CD14-positive monocyte (primary cell): ENCODE measurements around the gene STARD3. TPM values are rescaled to one million over a fixed set of nuclear protein-coding genes. Genes with fewer than 3 reads are reported as not detected.

Source experiments
- DNase-seq, 3 donors: peaks; one replicate each; pipeline ENCODE4 v3.0.0-alpha.2; 2011 to 2022
- H2AFZ ChIP-seq: 2 replicates; pipeline ENCODE4 v1.6.0; 2012; ENCODE audit warnings: mild to moderate bottlenecking, low read depth, low read length, inconsistent platforms; ENCODE audit not compliant: insufficient read depth, poor library complexity, severe bottlenecking
- H3K27ac ChIP-seq, 2 donors: 1 replicate in 1 of 2; 2 replicates in 1 of 2; pipeline ENCODE4 v1.5.1; 2012 to 2013; ENCODE audit warnings: low read length in 2 of 2, control low read depth in 1 of 2, inconsistent platforms in 1 of 2, low read depth in 1 of 2, mild to moderate bottlenecking in 1 of 2
- H3K27me3 ChIP-seq, 2 donors: one replicate each; pipeline versions ENCODE4 v1.6.0 to v1.6.1; 2011 to 2013; ENCODE audit warnings: low read length in 2 of 2; ENCODE audit not compliant: control insufficient read depth in 2 of 2, insufficient read depth in 2 of 2
- H3K36me3 ChIP-seq, 2 donors: replicated peaks in 1 of 2; 1 replicate in 1 of 2; 2 replicates in 1 of 2; pipeline versions ENCODE4 v1.5.1 to v1.6.1; 2012 to 2013; ENCODE audit warnings: low read length in 2 of 2, control low read depth in 1 of 2, inconsistent platforms in 1 of 2, mild to moderate bottlenecking in 1 of 2; ENCODE audit not compliant: insufficient read depth in 2 of 2, control insufficient read depth in 1 of 2
- H3K4me1 ChIP-seq, 2 donors: 1 replicate in 1 of 2; 2 replicates in 1 of 2; pipeline versions ENCODE4 v1.5.1 to v1.6.1; 2012 to 2013; ENCODE audit warnings: low read length in 2 of 2, control low read depth in 1 of 2, inconsistent platforms in 1 of 2, mild to moderate bottlenecking in 1 of 2, moderate library complexity in 1 of 2; ENCODE audit not compliant: insufficient read depth in 2 of 2, control insufficient read depth in 1 of 2
- H3K4me2 ChIP-seq: replicated peaks from 2 replicates; pipeline ENCODE3; 2012; ENCODE audit warnings: low read length, moderate library complexity, mild to moderate bottlenecking; ENCODE audit not compliant: poor library complexity, severe bottlenecking; ENCODE audit errors: extremely low read depth
- H3K4me3 ChIP-seq, 3 experiments: fragments of 200-600 bp in 1 of 3; sonication (generic) in 1 of 3; replicated peaks in 1 of 3; 1 replicate in 2 of 3; 2 replicates in 1 of 3; pipeline ENCODE4 v1.5.1; 2011 to 2013; ENCODE audit warnings: low read length in 3 of 3, mild to moderate bottlenecking in 3 of 3, control low read depth in 2 of 3, low read depth in 2 of 3, inconsistent platforms in 1 of 3, moderate library complexity in 1 of 3
- H3K79me2 ChIP-seq: 2 replicates; pipeline ENCODE4 v1.6.0; 2012; ENCODE audit warnings: mild to moderate bottlenecking, control low read depth, inconsistent platforms, low read length, moderate library complexity; ENCODE audit not compliant: insufficient read depth
- H3K9ac ChIP-seq: 2 replicates; pipeline ENCODE4 v1.6.0; 2017; ENCODE audit warnings: low read length, mild to moderate bottlenecking; ENCODE audit not compliant: insufficient read depth, poor library complexity, severe bottlenecking
- H3K9me3 ChIP-seq, 2 donors: replicated peaks in 1 of 2; 1 replicate in 1 of 2; 2 replicates in 1 of 2; pipeline versions ENCODE4 v1.5.1 to v1.6.1; 2012 to 2013; ENCODE audit warnings: low read length in 2 of 2, control low read depth in 1 of 2; ENCODE audit not compliant: control insufficient read depth in 1 of 2, insufficient read depth in 1 of 2
- H4K20me1 ChIP-seq: 2 replicates; pipeline ENCODE4 v1.6.0; 2012; ENCODE audit warnings: mild to moderate bottlenecking, low read length, control low read depth, moderate library complexity; ENCODE audit not compliant: insufficient read depth
- H3K27ac Mint-ChIP-seq, 7 donors: one replicate each; pipeline ENCODE4 v1.8.0; 2020; ENCODE audit warnings: mild to moderate bottlenecking in 7 of 7, mixed read lengths in 7 of 7, moderate library complexity in 6 of 7, inconsistent platforms in 2 of 7
- H3K27me3 Mint-ChIP-seq, 3 donors: one replicate each; pipeline ENCODE4 v1.8.0; 2021 to 2022; ENCODE audit warnings: low read depth in 3 of 3, mild to moderate bottlenecking in 3 of 3, mixed read lengths in 3 of 3, moderate library complexity in 3 of 3, inconsistent platforms in 1 of 3
- H3K36me3 Mint-ChIP-seq, 2 donors: one replicate each; pipeline ENCODE4 v1.8.0; 2020; ENCODE audit warnings: mixed read lengths in 2 of 2, inconsistent platforms in 1 of 2, mild to moderate bottlenecking in 1 of 2
- H3K4me1 Mint-ChIP-seq: one replicate; pipeline ENCODE4 v1.8.0; 2020; ENCODE audit warnings: mild to moderate bottlenecking, mixed read lengths
- H3K4me3 Mint-ChIP-seq, 2 donors: one replicate each; pipeline ENCODE4 v1.8.0; 2020; ENCODE audit warnings: mild to moderate bottlenecking in 2 of 2, mixed read lengths in 2 of 2, moderate library complexity in 1 of 2
- H3K9me3 Mint-ChIP-seq, 7 donors: one replicate each; pipeline ENCODE4 v1.8.0; 2020 to 2022; ENCODE audit warnings: mixed read lengths in 7 of 7, mild to moderate bottlenecking in 6 of 7, moderate library complexity in 6 of 7, inconsistent platforms in 2 of 7
- WGBS: methylation state at CpG from one replicate; pipeline ENCODE4 v1.1.5; 2013; ENCODE audit warnings: missing lambda C conversion rate; ENCODE audit not compliant: insufficient coverage; 5-methylcytosine and 5-hydroxymethylcytosine counted together
- intact Hi-C, 2 donors: fragments of 100-400 bp; cut with micrococcal nuclease; formaldehyde crosslinking; loops; one replicate each; pipeline versions ENCODE4 v1.15.0 to v1.15.1; 2023
- polyA plus RNA-seq, 3 donors: library from polyadenylated mRNA; depleted of rRNA in 1 of 3; unstranded in 2 of 3; stranded (reverse) in 1 of 3; fragments of 300-500 nt in 2 of 3; fragments of >200 nt in 1 of 3; fragmentation: Illumina TruSeq in 2 of 3; gene quantifications; 1 replicate in 2 of 3; 2 replicates in 1 of 3; pipeline ENCODE4 v1.2.3, GENCODE V29; 2012 to 2021
- TF ChIP-seq, protein P1 (sequence below): fragments of 200-600 bp; IDR thresholded peaks from one replicate; pipeline ENCODE4 v1.8.0; 2022; ENCODE audit warnings: antibody characterized with exemption, mild to moderate bottlenecking

Gene STARD3
- polyA plus RNA-seq, 3 donors: 35.1 to 114 (median 45.3) TPM

DNA sequence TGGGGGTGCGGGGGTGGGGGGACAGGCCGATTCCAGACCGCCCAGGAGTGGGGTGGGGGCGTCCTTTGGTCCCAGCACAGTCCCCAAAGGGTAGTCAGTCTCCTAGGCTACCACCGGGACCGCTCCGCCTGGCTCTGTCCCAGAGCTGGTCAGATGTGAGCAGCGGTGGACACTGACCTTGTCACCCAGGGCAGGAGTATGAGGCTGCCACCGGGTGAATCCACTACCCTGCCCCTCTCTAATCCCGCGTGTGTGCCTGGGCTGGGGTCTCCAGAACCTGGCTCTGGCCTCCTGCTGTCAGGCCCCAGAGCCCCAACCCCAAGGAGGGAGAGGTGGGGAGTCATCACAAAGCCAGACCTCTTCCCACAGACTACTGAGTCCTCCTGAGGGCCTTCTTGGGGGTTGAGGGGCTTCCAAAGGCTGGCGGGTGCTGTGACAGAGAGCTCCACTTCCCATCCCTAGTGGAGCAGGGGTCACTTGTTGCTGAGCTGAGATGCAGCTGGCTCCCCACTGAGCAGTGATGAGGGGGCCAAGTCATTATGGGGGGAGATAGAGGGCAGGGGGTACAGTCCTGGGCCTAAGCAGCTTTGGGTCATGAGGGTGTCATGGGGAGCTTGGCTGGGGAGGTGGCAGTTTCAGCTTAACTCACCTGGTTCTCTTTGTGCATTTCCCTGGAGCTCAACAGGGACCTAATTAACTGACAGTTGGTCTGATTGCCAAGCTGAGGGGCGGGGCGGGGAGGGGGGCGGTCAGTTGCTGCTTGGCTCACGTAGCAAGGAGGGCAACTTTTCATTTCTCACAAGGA lies 9.0 kb upstream of the STARD3 start:
- H3K79me2 ChIP-seq: no peaks in the 10 kb centered on the region
- WGBS: 90% methylated on average over 3 of the region's 16 CpGs
- Mint-ChIP-seq H3K4me1 (peaks cover 31% of the 10 kb centered on the region), H3K4me3 (peak overlapping the region in 1 of 2 donors; percentile 71), H3K9me3 (peaks cover 0 to 11% (median 2%) of the 10 kb centered on the region in 7 donors), H3K36me3 (no peaks in the 10 kb centered on the region), H3K27me3 (peaks cover 50 to 65% (median 50%) of the 10 kb centered on the region in 3 donors), H3K27ac (peak overlapping the region in 2 of 7 donors; percentile 25 to 70)
- intact Hi-C loops: no loop called here
- no peak overlapping the region for H2AFZ ChIP-seq
- DNase-seq: no peak
- no peak overlapping the region for H3K9ac ChIP-seq
- no peaks in the 10 kb centered on the region for H3K9me3 ChIP-seq
- no peak overlapping the region for H3K4me2 ChIP-seq
- no peak overlapping the region for H3K4me3 ChIP-seq
- H3K36me3 ChIP-seq: no peaks in the 10 kb centered on the region
- no peak overlapping the region for H3K27ac ChIP-seq
- H3K27me3 ChIP-seq: peaks cover 16 to 50% of the 10 kb centered on the region in 2 donors
- peaks cover 17 to 29% of the 10 kb centered on the region in 2 donors for H3K4me1 ChIP-seq
- no peaks in the 10 kb centered on the region for H4K20me1 ChIP-seq
- TF ChIP-seq, protein P1, sequence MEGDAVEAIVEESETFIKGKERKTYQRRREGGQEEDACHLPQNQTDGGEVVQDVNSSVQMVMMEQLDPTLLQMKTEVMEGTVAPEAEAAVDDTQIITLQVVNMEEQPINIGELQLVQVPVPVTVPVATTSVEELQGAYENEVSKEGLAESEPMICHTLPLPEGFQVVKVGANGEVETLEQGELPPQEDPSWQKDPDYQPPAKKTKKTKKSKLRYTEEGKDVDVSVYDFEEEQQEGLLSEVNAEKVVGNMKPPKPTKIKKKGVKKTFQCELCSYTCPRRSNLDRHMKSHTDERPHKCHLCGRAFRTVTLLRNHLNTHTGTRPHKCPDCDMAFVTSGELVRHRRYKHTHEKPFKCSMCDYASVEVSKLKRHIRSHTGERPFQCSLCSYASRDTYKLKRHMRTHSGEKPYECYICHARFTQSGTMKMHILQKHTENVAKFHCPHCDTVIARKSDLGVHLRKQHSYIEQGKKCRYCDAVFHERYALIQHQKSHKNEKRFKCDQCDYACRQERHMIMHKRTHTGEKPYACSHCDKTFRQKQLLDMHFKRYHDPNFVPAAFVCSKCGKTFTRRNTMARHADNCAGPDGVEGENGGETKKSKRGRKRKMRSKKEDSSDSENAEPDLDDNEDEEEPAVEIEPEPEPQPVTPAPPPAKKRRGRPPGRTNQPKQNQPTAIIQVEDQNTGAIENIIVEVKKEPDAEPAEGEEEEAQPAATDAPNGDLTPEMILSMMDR: no peak

DNA sequence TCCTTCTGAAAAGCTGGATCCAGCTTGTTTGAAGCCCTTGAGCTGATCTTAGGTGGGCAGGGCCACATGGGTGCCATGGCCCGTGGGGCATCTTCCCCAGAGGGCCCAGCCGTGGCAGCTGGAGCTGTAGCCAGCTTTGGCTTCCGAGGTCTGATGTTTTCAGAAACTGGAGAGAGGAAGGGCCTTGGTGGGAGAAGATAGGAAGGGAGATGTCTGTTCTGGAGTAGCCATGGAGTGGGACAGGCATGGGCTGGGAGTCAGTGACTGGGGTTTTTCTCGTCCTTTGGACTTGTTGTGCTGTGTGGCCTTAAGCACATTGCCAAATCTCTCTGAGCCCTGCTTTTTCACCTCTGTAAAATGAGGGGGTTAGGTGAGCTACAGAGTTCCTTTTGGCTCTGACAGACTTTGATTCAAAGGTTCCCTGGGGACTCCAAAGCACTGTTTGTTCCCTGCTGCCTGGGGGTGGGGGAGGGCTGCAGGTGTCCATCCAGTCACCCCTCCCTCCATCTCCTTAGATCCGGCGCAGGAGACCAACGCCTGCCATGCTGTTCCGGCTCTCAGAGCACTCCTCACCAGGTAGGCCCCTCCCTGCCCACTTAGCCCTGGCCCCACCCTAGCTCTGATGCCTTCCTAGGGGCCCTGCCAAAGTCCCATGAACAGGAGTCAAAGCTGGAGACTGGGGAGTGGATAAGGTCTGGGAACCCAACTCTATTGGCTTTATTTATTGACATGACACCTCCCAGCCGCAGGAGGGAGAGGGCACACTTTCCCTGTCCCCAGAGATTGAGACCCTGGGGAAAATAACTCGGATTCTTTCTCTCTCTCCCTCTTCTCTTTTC lies 8.1 kb upstream of the STARD3 start:
- peaks cover 26% of the 10 kb centered on the region for H3K4me1 Mint-ChIP-seq
- Histone ChIP-seq H3K79me2 (no peaks in the 10 kb centered on the region), H3K4me1 (peaks cover 14 to 24% of the 10 kb centered on the region in 2 donors), H2AFZ (no peak overlapping the region), H3K36me3 (no peaks in the 10 kb centered on the region), H3K27me3 (peaks cover 16 to 47% of the 10 kb centered on the region in 2 donors), H3K27ac (no peak overlapping the region), H3K9ac (no peak overlapping the region), H3K4me3 (no peak overlapping the region), H3K9me3 (no peaks in the 10 kb centered on the region), H3K4me2 (no peak overlapping the region), H4K20me1 (no peaks in the 10 kb centered on the region)
- peaks cover 0 to 11% (median 2%) of the 10 kb centered on the region in 7 donors for H3K9me3 Mint-ChIP-seq
- WGBS: 86% methylated on average over 8 of the region's 10 CpGs
- intact Hi-C loops: no loop called here
- TF ChIP-seq, protein P1: no peak
- H3K4me3 Mint-ChIP-seq: no peak overlapping the region
- peak overlapping the region in 2 of 7 donors; percentile 1 to 75 for H3K27ac Mint-ChIP-seq
- H3K36me3 Mint-ChIP-seq: no peaks in the 10 kb centered on the region
- DNase-seq: no peak
- peaks cover 50 to 62% (median 50%) of the 10 kb centered on the region in 3 donors for H3K27me3 Mint-ChIP-seq
